ENCODE results near the gene LILRB5. TPM values are rescaled to one million over a fixed set of nuclear protein-coding genes. Genes with fewer than 3 reads are reported as not detected.

LILRB5 gene
- total and polyA plus RNA-seq, 2 donors (not counting 1 experiment from before 2014, with no cell fraction given) = 0.05 TPM; not detected in 1

DNA sequence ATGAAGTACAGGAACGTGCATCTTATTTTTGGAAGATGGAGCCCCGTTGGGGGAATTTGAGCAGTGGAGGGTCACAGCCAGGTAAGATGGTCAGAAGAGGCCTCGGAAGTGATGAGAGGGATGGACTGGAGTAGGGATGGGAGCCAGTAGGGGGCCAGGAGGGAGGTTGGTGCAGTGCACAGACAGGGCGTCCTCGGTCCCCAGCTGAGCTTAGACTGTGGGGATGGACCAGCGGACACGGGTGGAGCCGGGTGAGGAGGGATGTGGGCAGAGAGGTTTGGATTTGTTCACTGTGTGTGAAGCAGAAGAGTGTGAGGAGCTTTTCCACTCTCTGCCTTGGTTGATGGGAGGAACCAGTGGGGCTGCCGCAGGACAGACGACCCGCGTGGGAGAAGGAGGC, 45.8 kb downstream of the LILRB5 start:
- no peak for ATAC-seq (ENCODE audit: low read depth)
- peaks cover 0 to 16% of the 10 kb centered on the region in 2 experiments for H3K36me3 ChIP-seq (replicated peaks in 1 of 2; ENCODE audit: control extremely low read depth in 1 of 2, control insufficient read depth in 1 of 2, extremely low read depth in 1 of 2, insufficient read depth in 2 of 2, low read length in 1 of 2)

GRCh38 chr19:54209811-54210494, 47.1 kb downstream of the LILRB5 start:
- TF ChIP-seq, protein P1, sequence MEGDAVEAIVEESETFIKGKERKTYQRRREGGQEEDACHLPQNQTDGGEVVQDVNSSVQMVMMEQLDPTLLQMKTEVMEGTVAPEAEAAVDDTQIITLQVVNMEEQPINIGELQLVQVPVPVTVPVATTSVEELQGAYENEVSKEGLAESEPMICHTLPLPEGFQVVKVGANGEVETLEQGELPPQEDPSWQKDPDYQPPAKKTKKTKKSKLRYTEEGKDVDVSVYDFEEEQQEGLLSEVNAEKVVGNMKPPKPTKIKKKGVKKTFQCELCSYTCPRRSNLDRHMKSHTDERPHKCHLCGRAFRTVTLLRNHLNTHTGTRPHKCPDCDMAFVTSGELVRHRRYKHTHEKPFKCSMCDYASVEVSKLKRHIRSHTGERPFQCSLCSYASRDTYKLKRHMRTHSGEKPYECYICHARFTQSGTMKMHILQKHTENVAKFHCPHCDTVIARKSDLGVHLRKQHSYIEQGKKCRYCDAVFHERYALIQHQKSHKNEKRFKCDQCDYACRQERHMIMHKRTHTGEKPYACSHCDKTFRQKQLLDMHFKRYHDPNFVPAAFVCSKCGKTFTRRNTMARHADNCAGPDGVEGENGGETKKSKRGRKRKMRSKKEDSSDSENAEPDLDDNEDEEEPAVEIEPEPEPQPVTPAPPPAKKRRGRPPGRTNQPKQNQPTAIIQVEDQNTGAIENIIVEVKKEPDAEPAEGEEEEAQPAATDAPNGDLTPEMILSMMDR (IDR thresholded peaks at IDR 0.05) = no peak
- no peak for TF ChIP-seq EZH2 (IDR thresholded peaks at IDR 0.05; ENCODE audit: borderline replicate concordance, insufficient read depth, low read depth, low read length, poor library complexity, severe bottlenecking)
- Histone ChIP-seq H3K4me3 (ENCODE audit: control extremely low read depth in 1 of 5, extremely low read depth in 1 of 5, insufficient read depth in 1 of 5, low read depth in 2 of 5, low read length in 4 of 5) (no peak overlapping the region), H2AFZ (ENCODE audit: insufficient read depth, low read depth, low read length, poor library complexity, severe bottlenecking) (no peak overlapping the region), H3K27ac (ENCODE audit: low read length in 2 of 2) (peak overlapping the region in 1 of 2 donors; percentile 16), H3K9ac (ENCODE audit: low read length) (no peak overlapping the region), H3K79me2 (ENCODE audit: control insufficient read depth, insufficient read depth, low read length) (peaks cover 60% of the 10 kb centered on the region), H4K20me1 (ENCODE audit: control insufficient read depth, insufficient read depth, low read length, poor library complexity, severe bottlenecking) (peaks cover 62% of the 10 kb centered on the region), H3K36me3 (replicated peaks in 1 of 2; ENCODE audit: control extremely low read depth in 1 of 2, control insufficient read depth in 1 of 2, extremely low read depth in 1 of 2, insufficient read depth in 2 of 2, low read length in 1 of 2) (peaks cover 0 to 29% of the 10 kb centered on the region in 2 experiments), H3K4me1 (ENCODE audit: control insufficient read depth in 2 of 2, insufficient read depth in 2 of 2, low read length in 2 of 2) (peaks cover 17 to 50% of the 10 kb centered on the region in 2 donors), H3K4me2 (replicated peaks; ENCODE audit: low read depth, low read length, poor library complexity, severe bottlenecking) (no peak overlapping the region), H3K27me3 (replicated peaks in 1 of 4; ENCODE audit: control extremely low read depth in 1 of 4, control insufficient read depth in 3 of 4, insufficient read depth in 4 of 4, low read length in 3 of 4) (no peaks in the 10 kb centered on the region), H3K9me3 (ENCODE audit: control extremely low read depth in 1 of 3, control insufficient read depth in 2 of 3, insufficient read depth in 1 of 3, low read length in 2 of 3) (no peaks in the 10 kb centered on the region)
- WGBS (ENCODE audit: insufficient coverage) = 39% methylated on average over 9 of the region's 10 CpGs
- Mint-ChIP-seq H3K27me3 (no peaks in the 10 kb centered on the region), H3K9me3 (ENCODE audit: insufficient read depth) (no peaks in the 10 kb centered on the region), H3K27ac (peak overlapping the region; percentile 66), H3K4me3 (peak overlapping the region; percentile 30), H3K4me1 (peaks cover 48% of the 10 kb centered on the region)
- no peak for DNase-seq
- POLR2A ChIA-PET = no interaction called here
- peak; percentile 9 for ATAC-seq (ENCODE audit: low read depth)
- CTCF ChIA-PET = interaction anchor here (1.2 kb wide), 1 partner anchor 21 kb away, joined by 3 read pairs; the partner anchor contains the start of gene MBOAT7
- intact Hi-C loops (cut with micrococcal nuclease) = no loop called here

More for the DNA sequence above, 45.8 kb downstream of the LILRB5 start:
- intact Hi-C loops (cut with micrococcal nuclease) = no loop called here
- Histone ChIP-seq H4K20me1 (ENCODE audit: control insufficient read depth, insufficient read depth, low read length, poor library complexity, severe bottlenecking) (peaks cover 49% of the 10 kb centered on the region), H3K4me1 (ENCODE audit: control insufficient read depth in 2 of 2, insufficient read depth in 2 of 2, low read length in 2 of 2) (peaks cover 12 to 46% of the 10 kb centered on the region in 2 donors), H3K27me3 (replicated peaks in 1 of 4; ENCODE audit: control extremely low read depth in 1 of 4, control insufficient read depth in 3 of 4, insufficient read depth in 4 of 4, low read length in 3 of 4) (no peaks in the 10 kb centered on the region), H3K79me2 (ENCODE audit: control insufficient read depth, insufficient read depth, low read length) (peaks cover 47% of the 10 kb centered on the region), H3K9ac (ENCODE audit: low read length) (no peak overlapping the region), H2AFZ (ENCODE audit: insufficient read depth, low read depth, low read length, poor library complexity, severe bottlenecking) (no peak overlapping the region), H3K27ac (ENCODE audit: low read length in 2 of 2) (peak overlapping the region in 1 of 2 donors; percentile 26), H3K9me3 (ENCODE audit: control extremely low read depth in 1 of 3, control insufficient read depth in 2 of 3, insufficient read depth in 1 of 3, low read length in 2 of 3) (no peaks in the 10 kb centered on the region), H3K4me3 (ENCODE audit: control extremely low read depth in 1 of 5, extremely low read depth in 1 of 5, insufficient read depth in 1 of 5, low read depth in 2 of 5, low read length in 4 of 5) (no peak overlapping the region), H3K4me2 (replicated peaks; ENCODE audit: low read depth, low read length, poor library complexity, severe bottlenecking) (no peak overlapping the region)
- peaks cover 39% of the 10 kb centered on the region for H3K4me1 Mint-ChIP-seq
- no peak overlapping the region for H3K4me3 Mint-ChIP-seq
- DNase-seq = no peak
- H3K27me3 Mint-ChIP-seq = no peaks in the 10 kb centered on the region
- no peak for TF ChIP-seq EZH2 (IDR thresholded peaks at IDR 0.05; ENCODE audit: borderline replicate concordance, insufficient read depth, low read depth, low read length, poor library complexity, severe bottlenecking)
- ChIA-PET POLR2A (interaction anchor here (1.1 to 1.4 kb wide), 2 partner anchors 11 to 12 kb away, joined by 3 to 5 read pairs; partner anchors contain the start of gene RPS9), CTCF (interaction anchor here (1.2 kb wide), 1 partner anchor 22 kb away, joined by 3 read pairs; the partner anchor contains the start of gene MBOAT7)
- H3K9me3 Mint-ChIP-seq (ENCODE audit: insufficient read depth) = no peaks in the 10 kb centered on the region
- peak overlapping the region; percentile 62 for H3K27ac Mint-ChIP-seq
- 84% methylated on average over 12 of the region's 12 CpGs for WGBS (ENCODE audit: insufficient coverage)

Data from B cell (primary cell).